HepG2 (cell line): Measurements from ENCODE around the gene EGF. TPM values are rescaled to one million over a fixed set of nuclear protein-coding genes. Genes with fewer than 3 reads are reported as not detected.
A peak's percentile ranks its signal among the peaks of the same experiment; 100 is the strongest.

Source experiments
- ATAC-seq: fragments of 200-7000 bp; cut with Tn5 transposase; 3 replicates; pipeline ENCODE4 v1.9.1; 2020; ENCODE audit warnings: mild to moderate bottlenecking, moderate library complexity
- BruUV-seq: library from RNA; stranded (reverse); fragments of 400-500 nt; replicated peaks from 2 replicates; lab custom pipeline; 2021; lab: Mats Ljungman, UMichigan
- CTCF ChIA-PET: fragments of 300-600 bp; formaldehyde crosslinking; extraction: SDS; loops from one replicate; lab custom pipeline; 2021; ENCODE audit warnings: low total read pairs, inconsistent platforms, low intra/inter-chr PET ratio; lab: Yijun Ruan, JAX
- POLR2A ChIA-PET: fragments of 350-600 bp; sonication (Branson Sonifier 250); formaldehyde crosslinking; loops from one replicate; lab custom pipeline; 2020; ENCODE audit warnings: antibody characterized with exemption, inconsistent platforms; lab: Yijun Ruan, JAX
- DNase-seq: peaks from one replicate; pipeline ENCODE4 v3.0.0-alpha.2; 2015; ENCODE audit warnings: low spot score
- FAIRE-seq: peaks from 3 replicates; lab custom pipeline; 2011; peaks lifted over from hg19 to GRCh38; lab: Jason Lieb, UNC
- H2AFZ ChIP-seq: one replicate; pipeline ENCODE4 v1.6.1; 2011; ENCODE audit warnings: low read length, inconsistent platforms
- H3K27ac ChIP-seq: fragments of 300-600 bp; 3 replicates; pipeline ENCODE4 v1.8.0; 2011; ENCODE audit warnings: mixed run types, mild to moderate bottlenecking, mixed read lengths, low read length, inconsistent platforms; ENCODE audit not compliant: insufficient read depth; ENCODE audit errors: extremely low read length
- H3K27me3 ChIP-seq, 2 experiments: fragments of 200-600 bp in 1 of 2; 2 replicates in 1 of 2; 3 replicates in 1 of 2; pipeline versions ENCODE4 v1.6.0 to v1.8.0; 2011; ENCODE audit warnings: low read length in 2 of 2, mild to moderate bottlenecking in 2 of 2, moderate library complexity in 2 of 2, inconsistent platforms in 1 of 2; ENCODE audit not compliant: insufficient read depth in 2 of 2, control insufficient read depth in 1 of 2
- H3K36me3 ChIP-seq, 2 experiments: fragments of 200-600 bp in 1 of 2; replicated peaks in 1 of 2; 2 replicates in 1 of 2; 3 replicates in 1 of 2; pipeline versions ENCODE4 v1.5.1 to v1.8.0; 2011; ENCODE audit warnings: low read length in 2 of 2, inconsistent platforms in 1 of 2; ENCODE audit not compliant: insufficient read depth in 2 of 2, control insufficient read depth in 1 of 2
- H3K4me1 ChIP-seq: 2 replicates; pipeline ENCODE4 v1.5.1; 2012; ENCODE audit warnings: low read length, inconsistent platforms; ENCODE audit not compliant: insufficient read depth
- H3K4me2 ChIP-seq: 2 replicates; pipeline ENCODE4 v1.6.0; 2011; ENCODE audit warnings: low read depth, low read length, inconsistent platforms
- H3K4me3 ChIP-seq, 3 experiments: fragments of 200-600 bp in 1 of 3; sonication (generic), shearing (Covaris generic) in 1 of 3; replicated peaks in 1 of 3; 2 replicates each; pipeline ENCODE4 v1.5.1; 2011 to 2016; ENCODE audit warnings: low read length in 3 of 3, inconsistent platforms in 2 of 3, low read depth in 2 of 3, mild to moderate bottlenecking in 2 of 3, control low read depth in 1 of 3, mixed read lengths in 1 of 3; ENCODE audit not compliant: insufficient read depth in 1 of 3
- H3K79me2 ChIP-seq: one replicate; pipeline ENCODE4 v1.6.1; 2011; ENCODE audit warnings: low read length, inconsistent platforms; ENCODE audit not compliant: insufficient read depth
- H3K9ac ChIP-seq: 2 replicates; pipeline ENCODE4 v1.6.0; 2011; ENCODE audit warnings: mild to moderate bottlenecking, low read depth, low read length, inconsistent platforms; ENCODE audit not compliant: insufficient read depth
- H3K9me3 ChIP-seq: 2 replicates; pipeline ENCODE4 v1.5.1; 2012; ENCODE audit warnings: mild to moderate bottlenecking, low read length
- H4K20me1 ChIP-seq: 2 replicates; pipeline ENCODE4 v1.6.0; 2011; ENCODE audit warnings: inconsistent platforms, mild to moderate bottlenecking, low read length, moderate library complexity; ENCODE audit not compliant: insufficient read depth
- AGO1 ChIP-seq: fragments of 200-400 bp; formaldehyde crosslinking; IDR thresholded peaks from 2 replicates; pipeline ENCODE4 v1.6.1; 2017; ENCODE audit warnings: mild to moderate bottlenecking, low read depth, low read length, moderate library complexity; ENCODE audit not compliant: poor library complexity, severe bottlenecking
- ATF7 ChIP-seq, 2 experiments: fragments of 450-650 bp in 1 of 2; sonication (generic) in 1 of 2; formaldehyde crosslinking in 1 of 2; IDR thresholded peaks; 2 replicates each; pipeline versions ENCODE4 v1.4.0 to v1.6.1; 2016 to 2020; ENCODE audit warnings: antibody characterized with exemption in 1 of 2, mild to moderate bottlenecking in 1 of 2, missing genetic modification reagents in 1 of 2
- FOXO4 ChIP-seq: sonication (generic); formaldehyde crosslinking; conservative IDR thresholded peaks from 2 replicates; pipeline ENCODE4 v1.8.1; 2023; ENCODE audit warnings: missing genetic modification reagents
- HNRNPK ChIP-seq: fragments of 200-400 bp; formaldehyde crosslinking; IDR thresholded peaks from 2 replicates; pipeline ENCODE4 v1.6.1; 2018; ENCODE audit warnings: low read length, low read depth, moderate library complexity, mild to moderate bottlenecking; ENCODE audit not compliant: poor library complexity, severe bottlenecking
- PAXIP1 ChIP-seq: sonication (generic); formaldehyde crosslinking; conservative IDR thresholded peaks from 2 replicates; pipeline ENCODE4 v1.4.0; 2020; ENCODE audit warnings: mild to moderate bottlenecking, missing genetic modification reagents, moderate library complexity
- PCBP1 ChIP-seq: fragments of 200-400 bp; formaldehyde crosslinking; IDR thresholded peaks from 2 replicates; pipeline ENCODE4 v1.6.1; 2017; ENCODE audit warnings: mild to moderate bottlenecking, low read depth, low read length, borderline replicate concordance
- PCBP2 ChIP-seq: fragments of 200-400 bp; formaldehyde crosslinking; optimal IDR thresholded peaks from 2 replicates; pipeline ENCODE3; 2018; ENCODE audit warnings: low read length, low read depth; ENCODE audit not compliant: poor library complexity, severe bottlenecking
- ZNF292 ChIP-seq: sonication (generic); formaldehyde crosslinking; IDR thresholded peaks from 2 replicates; pipeline ENCODE4 v1.8.1; 2022; ENCODE audit warnings: mild to moderate bottlenecking, low read depth, missing genetic modification reagents, borderline replicate concordance
- ZNF326 ChIP-seq: sonication (generic); formaldehyde crosslinking; IDR thresholded peaks from 2 replicates; pipeline ENCODE4 v1.4.0; 2020; ENCODE audit warnings: missing genetic modification reagents, borderline replicate concordance
- ZNF7 ChIP-seq: IDR thresholded peaks from 2 replicates; pipeline ENCODE4 v1.6.1; 2016; ENCODE audit warnings: missing biosample characterization, missing genetic modification reagents
- ZNF777 ChIP-seq: sonication (generic); formaldehyde crosslinking; IDR thresholded peaks from 2 replicates; pipeline ENCODE4 v1.4.0; 2020; ENCODE audit warnings: missing genetic modification reagents
- ZZZ3 ChIP-seq: sonication (generic); formaldehyde crosslinking; IDR thresholded peaks from 2 replicates; pipeline ENCODE4 v1.4.0; 2020; ENCODE audit warnings: missing genetic modification reagents, mild to moderate bottlenecking, borderline replicate concordance
- WGBS: methylation state at CpG from one replicate; pipeline ENCODE4 v1.1.6; 2017; ENCODE audit warnings: low lambda C conversion rate; 5-methylcytosine and 5-hydroxymethylcytosine counted together
- in situ Hi-C: cut with HindIII; loops from 2 replicates; pipeline ENCODE4 v1.10.0; 2017; ENCODE audit warnings: low pct_unique_long_range_greater_than_20kb; ENCODE audit not compliant: extremely low pct_ligation_motif_present
- intact Hi-C: fragments of 100-400 bp; cut with micrococcal nuclease; formaldehyde crosslinking; loops from one replicate; pipeline ENCODE4 v1.10.0; 2022; ENCODE audit not compliant: unreplicated experiment
- polyA plus RNA-seq, 8 experiments: library from polyadenylated mRNA; depleted of rRNA in 3 of 8; stranded (reverse) in 7 of 8; unstranded in 1 of 8; fragments of >200 nt; fragmentation: Illumina TruSeq in 4 of 8; extraction: Trizol in 4 of 8; gene quantifications; 2 replicates each; pipeline versions ENCODE4 v1.2.1 to v1.2.3, GENCODE V29; 2011 to 2016; ENCODE audit warnings: low read depth in 4 of 8, missing spikeins in 1 of 8, mixed read lengths in 1 of 8; ENCODE audit not compliant: insufficient read depth in 1 of 8
- total RNA-seq, 5 experiments: library from RNA; depleted of rRNA; stranded (reverse); fragments of >200 nt; fragmentation: Illumina TruSeq; extraction: Trizol; gene quantifications; 2 replicates each; pipeline ENCODE4 v1.2.3, GENCODE V29; 2016; ENCODE audit warnings: low read depth in 1 of 5
- TF ChIP-seq, protein P1 (sequence below): sonication (generic); formaldehyde crosslinking; conservative IDR thresholded peaks from 2 replicates; pipeline ENCODE4 v1.8.0; 2022; ENCODE audit warnings: missing genetic modification reagents
- TF ChIP-seq, protein P2 (sequence below): sonication (generic); formaldehyde crosslinking; IDR thresholded peaks from 2 replicates; pipeline ENCODE4 v1.5.0; 2020; ENCODE audit warnings: missing genetic modification reagents

The EGF gene
- total and polyA plus RNA-seq, 2 of the 13 experiments (the other 11 are each of a cell fraction or from before 2014, with no cell fraction given) = 0.07 to 0.08 TPM

DNA sequence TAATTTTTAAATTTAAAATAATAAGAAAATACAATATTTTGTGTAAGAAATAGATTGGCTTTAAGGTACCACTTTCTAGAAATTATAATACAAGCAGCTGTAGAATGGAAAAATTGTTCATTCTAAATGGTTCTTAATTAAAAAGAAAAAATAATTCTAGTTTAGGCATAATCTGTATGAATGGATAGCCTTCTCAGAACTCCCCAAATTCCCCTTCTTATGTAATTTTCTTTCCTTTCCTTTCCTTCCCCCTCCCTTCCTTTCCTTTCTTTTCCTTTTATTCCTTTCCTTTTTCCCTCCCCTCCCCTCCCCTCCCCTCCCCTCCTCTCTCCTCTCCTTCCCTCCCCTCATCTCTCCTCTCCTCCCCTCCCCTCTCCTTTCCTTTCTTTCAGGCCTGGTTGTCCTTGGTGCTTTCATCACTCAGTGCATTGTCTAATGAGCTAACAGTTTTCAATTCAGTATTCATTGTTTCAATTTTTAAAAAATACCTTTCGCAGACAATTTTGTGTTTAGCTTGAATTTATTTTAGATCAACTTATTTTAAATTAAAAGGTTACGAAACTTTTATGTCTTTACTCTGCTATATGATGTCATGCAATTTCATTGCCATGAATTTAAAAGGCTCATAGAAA, 35.9 kb upstream of the EGF start:
- 19% methylated on average over 2 of the region's 2 CpGs for WGBS
- DNase-seq (no peak), ATAC-seq (no peak), FAIRE-seq (no peak)
- no TSS peak for BruUV-seq
- Histone ChIP-seq H2AFZ (no peak overlapping the region), H3K9me3 (no peaks in the 10 kb centered on the region), H4K20me1 (no peaks in the 10 kb centered on the region), H3K9ac (no peak overlapping the region), H3K79me2 (no peaks in the 10 kb centered on the region), H3K4me1 (no peaks in the 10 kb centered on the region), H3K27me3 (peaks cover 0 to 8% of the 10 kb centered on the region in 2 experiments; a peak in 2 of 5 replicates), H3K4me3 (no peak overlapping the region), H3K36me3 (no peaks in the 10 kb centered on the region), H3K4me2 (no peak overlapping the region), H3K27ac (no peak overlapping the region)
- in situ Hi-C loops (no loop called here), intact Hi-C loops (no loop called here)
- ChIA-PET CTCF (no interaction called here), POLR2A (no interaction called here)
- TF ChIP-seq PCBP1 = 0 out of 2 replicates have a peak, but pooled peaks have one; percentile 83
- TF ChIP-seq ZZZ3 (CRISPR knock-in tag) = no peak
- no peak for TF ChIP-seq ZNF326
- TF ChIP-seq HNRNPK = peak; percentile 100
- no peak for TF ChIP-seq FOXO4 (CRISPR knock-in tag)
- TF ChIP-seq ZNF292 (CRISPR knock-in tag) = no peak
- no peak for TF ChIP-seq ZNF7
- TF ChIP-seq, protein P1, sequence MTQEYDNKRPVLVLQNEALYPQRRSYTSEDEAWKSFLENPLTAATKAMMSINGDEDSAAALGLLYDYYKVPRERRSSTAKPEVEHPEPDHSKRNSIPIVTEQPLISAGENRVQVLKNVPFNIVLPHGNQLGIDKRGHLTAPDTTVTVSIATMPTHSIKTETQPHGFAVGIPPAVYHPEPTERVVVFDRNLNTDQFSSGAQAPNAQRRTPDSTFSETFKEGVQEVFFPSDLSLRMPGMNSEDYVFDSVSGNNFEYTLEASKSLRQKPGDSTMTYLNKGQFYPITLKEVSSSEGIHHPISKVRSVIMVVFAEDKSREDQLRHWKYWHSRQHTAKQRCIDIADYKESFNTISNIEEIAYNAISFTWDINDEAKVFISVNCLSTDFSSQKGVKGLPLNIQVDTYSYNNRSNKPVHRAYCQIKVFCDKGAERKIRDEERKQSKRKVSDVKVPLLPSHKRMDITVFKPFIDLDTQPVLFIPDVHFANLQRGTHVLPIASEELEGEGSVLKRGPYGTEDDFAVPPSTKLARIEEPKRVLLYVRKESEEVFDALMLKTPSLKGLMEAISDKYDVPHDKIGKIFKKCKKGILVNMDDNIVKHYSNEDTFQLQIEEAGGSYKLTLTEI (CRISPR knock-in tag) = no peak
- peak; percentile 72 for TF ChIP-seq ATF7 (IDR thresholded peaks at IDR 0.05)
- TF ChIP-seq ATF7 (CRISPR knock-in tag; IDR thresholded peaks at IDR 0.05) = no peak
- no peak for TF ChIP-seq PAXIP1 (CRISPR knock-in tag)
- TF ChIP-seq, protein P2, sequence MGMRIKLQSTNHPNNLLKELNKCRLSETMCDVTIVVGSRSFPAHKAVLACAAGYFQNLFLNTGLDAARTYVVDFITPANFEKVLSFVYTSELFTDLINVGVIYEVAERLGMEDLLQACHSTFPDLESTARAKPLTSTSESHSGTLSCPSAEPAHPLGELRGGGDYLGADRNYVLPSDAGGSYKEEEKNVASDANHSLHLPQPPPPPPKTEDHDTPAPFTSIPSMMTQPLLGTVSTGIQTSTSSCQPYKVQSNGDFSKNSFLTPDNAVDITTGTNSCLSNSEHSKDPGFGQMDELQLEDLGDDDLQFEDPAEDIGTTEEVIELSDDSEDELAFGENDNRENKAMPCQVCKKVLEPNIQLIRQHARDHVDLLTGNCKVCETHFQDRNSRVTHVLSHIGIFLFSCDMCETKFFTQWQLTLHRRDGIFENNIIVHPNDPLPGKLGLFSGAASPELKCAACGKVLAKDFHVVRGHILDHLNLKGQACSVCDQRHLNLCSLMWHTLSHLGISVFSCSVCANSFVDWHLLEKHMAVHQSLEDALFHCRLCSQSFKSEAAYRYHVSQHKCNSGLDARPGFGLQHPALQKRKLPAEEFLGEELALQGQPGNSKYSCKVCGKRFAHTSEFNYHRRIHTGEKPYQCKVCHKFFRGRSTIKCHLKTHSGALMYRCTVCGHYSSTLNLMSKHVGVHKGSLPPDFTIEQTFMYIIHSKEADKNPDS = no peak
- TF ChIP-seq AGO1 = no peak
- TF ChIP-seq ZNF777 (CRISPR knock-in tag) = no peak
- TF ChIP-seq PCBP2 = no peak
